ENCODE data around the gene CSGALNACT2.

GRCh38 chr10:43215758-43216455, 77.7 kb downstream of the CSGALNACT2 start:
- TF ChIP-seq CTCF (IDR thresholded peaks at IDR 0.05) (no peak), EZH2 (IDR thresholded peaks at IDR 0.05; ENCODE audit: borderline replicate concordance, insufficient read depth, low read depth, low read length, poor library complexity, severe bottlenecking) (no peak)

Measured in B cell (primary cell).